CD1c-positive myeloid dendritic cell (primary cell): ENCODE measurements around the gene PRPSAP1.
"Not testable (repeated sequence)": the region's sequence is repeated elsewhere in the genome, so short reads cannot be mapped to it uniquely, and the experiment has no call there.

Source experiments
- DNase-seq: peaks from one replicate; pipeline ENCODE4 v3.0.0-alpha.2; 2016; ENCODE audit errors: extremely low spot score

The PRPSAP1 gene

DNA sequence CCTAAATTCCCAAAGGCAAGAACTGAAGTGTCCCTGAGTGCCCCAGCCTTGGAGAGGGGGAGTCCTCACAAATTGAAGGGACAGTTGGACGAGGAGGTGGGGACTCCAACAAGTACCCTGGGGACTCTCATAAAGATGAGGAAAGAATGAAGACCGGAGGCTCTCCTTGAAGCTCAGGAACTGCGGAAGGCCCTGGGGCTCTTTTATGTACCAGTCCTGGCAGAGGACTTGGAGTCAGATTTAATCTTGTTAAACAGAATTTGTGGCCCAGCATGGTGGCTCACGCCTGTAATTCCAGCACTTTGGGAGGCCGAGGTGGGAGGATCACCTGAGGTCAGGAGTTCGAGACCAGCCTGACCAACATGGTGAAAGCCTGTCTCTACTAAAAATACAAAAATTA is 6.1 kb upstream of the PRPSAP1 start:
- DNase-seq: not testable (repeated sequence)

DNA sequence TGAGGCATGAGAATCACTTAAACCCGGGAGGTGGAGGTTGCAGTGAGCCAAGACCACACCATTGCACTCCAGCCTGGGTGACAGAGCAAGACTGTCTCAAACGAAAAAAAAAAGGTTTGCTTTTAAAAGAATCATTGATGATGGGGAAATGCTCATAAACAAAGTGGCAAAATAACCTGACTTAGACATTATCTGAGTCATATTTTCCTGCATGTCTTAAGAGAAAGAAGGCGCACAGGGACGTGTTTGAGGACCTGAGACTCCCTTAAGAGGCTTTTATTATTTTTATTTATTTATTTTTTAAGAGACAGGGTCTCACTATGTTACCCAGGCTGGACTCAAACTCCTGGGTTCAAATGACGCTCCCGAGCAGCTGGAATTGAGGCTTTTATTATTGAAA is 5.7 kb upstream of the PRPSAP1 start:
- no peak for DNase-seq

DNA sequence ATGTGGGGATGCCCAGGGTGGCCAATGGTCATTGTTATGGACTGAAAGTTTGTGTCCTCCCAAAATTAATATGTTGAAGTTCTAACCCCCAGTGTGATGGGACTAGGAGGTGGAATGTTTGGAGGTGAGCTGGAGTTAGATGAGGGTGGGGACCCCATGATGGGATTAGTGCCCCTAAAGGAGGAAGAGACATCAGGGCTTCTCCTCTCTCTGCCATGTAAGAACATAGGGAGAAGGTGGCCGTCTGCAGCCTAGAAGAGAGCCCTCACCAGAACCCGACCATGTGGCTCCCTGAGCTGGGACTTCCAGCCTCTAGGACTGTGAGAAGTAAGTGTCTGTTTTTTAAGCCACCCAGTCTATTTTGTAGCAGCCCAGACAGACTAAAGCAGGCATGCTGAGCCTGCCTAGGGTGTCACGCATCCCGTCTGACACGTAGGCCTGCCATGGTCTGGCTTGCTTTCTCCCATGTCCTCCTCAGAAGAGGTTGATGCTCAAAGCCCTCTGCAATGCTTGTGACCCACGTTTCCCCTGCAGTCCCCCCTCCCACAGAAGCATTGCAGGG is 4.0 kb upstream of the PRPSAP1 start:
- no peak for DNase-seq

DNA sequence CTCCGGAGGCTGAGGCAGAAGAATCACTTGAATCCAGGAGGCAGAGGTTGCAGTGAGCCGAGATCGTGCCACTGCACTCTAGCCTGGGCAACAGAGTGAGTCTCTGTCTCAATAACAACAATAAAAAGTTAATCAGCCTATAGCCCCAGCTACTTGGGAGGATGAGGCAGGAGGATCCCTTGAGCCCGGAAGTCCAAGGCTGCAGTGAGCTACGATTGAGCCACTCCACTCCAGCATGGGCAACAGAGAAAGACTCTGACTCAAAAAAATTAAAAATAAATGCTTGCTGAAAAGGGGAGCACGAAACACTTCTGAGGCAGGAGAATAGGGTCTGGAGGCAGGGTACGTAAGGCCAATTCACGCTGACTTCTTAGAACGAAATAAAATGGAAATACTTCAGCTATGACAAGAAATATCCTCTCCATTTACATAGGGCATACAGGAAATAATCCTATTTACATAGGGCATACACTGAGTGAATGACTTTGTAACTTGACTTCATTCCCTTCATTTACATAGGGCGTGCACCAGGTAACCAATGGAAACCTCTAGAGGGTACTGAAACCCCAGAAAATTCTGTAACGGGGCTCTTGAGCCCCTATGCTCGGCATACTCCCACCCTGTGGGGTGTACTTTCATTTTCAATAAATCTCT is 3.2 kb upstream of the PRPSAP1 start:
- DNase-seq: no peak

DNA sequence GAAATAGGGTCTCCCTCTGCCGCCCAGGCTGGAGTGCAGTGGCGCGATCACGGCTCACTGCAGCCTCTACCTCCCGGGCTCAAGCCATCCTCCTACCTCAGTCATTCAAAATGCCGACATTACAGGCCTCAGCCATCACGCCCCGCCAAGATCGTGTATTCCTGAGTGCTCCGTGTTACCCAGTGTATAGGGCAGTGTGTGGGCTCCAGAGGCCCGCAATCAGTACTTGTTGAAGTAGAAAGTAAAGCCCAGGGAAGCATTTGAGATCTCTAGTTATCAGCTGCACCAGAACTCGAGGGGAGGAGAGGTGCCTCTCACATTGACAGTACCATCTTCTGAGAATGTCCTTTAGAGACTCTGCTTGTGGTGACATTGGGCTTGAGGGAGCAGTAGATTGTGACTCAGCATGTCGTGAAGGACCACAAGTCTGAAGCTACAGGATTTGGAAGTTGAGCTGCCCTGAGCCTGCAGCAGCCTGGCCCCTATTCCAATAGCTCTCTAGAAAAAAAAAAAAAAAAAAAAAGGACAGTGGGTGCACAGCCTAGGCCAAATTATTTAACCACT is 1.1 kb upstream of the PRPSAP1 start:
- no peak for DNase-seq

DNA sequence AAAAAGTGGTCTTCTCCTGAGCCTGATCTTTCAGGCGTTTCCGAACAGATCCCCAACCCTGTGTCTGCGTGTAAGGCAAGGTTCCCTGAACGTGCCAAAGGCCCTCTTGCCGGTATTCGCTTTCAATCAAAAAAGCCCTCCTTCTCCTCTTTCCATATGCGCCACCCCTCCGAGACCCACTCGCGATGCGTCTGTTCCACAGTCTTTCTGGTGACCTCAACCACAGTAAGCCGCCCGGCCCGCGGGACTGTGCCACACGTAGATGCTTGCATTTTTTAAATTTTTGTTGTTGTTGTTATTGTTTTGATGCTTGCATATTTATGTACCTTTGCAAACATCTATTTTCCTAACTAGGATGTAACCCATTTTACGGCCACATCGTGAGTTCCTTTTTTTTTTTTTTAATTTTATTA is 607 bp upstream of the PRPSAP1 start:
- DNase-seq: no peak

DNA sequence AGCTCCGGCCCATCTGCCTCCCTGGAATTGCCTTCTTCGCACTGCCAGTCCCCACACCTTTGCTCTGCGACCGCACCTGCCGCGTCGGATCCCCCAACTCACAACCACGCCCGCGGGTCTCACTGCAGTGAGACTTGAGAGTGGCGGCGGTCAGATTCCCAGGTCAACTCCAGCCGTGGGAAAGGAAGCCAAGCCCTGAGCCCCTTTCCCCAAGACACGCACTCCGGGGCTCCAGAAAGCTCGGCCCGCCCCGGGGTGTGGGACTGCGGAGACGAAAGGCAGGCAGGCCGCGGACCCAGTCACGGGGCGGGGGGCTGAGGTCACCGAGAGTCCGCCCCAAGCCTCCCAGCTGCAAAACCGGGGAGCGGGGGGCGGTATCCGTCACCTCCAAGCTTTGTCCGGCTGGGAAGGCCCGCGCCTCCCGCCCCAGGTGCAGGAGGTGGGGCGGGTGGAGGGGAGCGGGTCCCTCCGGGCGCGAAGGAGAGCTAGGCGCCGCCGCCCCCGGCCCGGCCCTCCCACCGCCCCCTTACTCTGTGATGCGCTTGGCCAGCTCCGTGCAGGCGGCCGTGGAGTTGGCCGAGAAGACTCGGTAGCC is 615 bp downstream of the PRPSAP1 start:
- DNase-seq: peak; percentile 36

DNA sequence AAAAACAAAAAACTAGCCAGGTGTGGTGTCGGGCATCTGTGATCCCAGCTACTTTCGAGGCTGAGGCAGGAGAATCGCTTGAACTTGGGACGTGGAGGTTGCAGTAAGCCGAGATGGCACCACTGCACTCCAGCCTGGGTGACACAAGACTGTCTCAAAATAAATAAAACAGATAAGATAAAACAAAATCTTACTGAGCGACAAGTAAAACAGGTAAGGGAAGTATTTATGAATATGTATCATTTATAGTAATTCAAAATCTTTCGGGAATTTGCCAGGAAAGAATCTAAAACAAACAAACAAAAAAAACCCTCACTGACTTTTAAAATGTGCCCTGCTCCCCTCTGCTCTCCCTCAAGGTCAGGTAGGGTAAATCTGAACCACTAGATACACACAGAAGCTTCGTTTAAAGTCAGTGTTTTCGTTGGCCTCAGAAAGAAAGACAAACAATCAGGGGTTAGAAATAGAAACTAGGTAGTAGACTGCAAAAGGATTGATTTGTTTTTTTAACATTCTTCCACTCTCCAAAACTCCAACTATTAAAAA is 2.1 kb downstream of the PRPSAP1 start:
- DNase-seq: no peak

DNA sequence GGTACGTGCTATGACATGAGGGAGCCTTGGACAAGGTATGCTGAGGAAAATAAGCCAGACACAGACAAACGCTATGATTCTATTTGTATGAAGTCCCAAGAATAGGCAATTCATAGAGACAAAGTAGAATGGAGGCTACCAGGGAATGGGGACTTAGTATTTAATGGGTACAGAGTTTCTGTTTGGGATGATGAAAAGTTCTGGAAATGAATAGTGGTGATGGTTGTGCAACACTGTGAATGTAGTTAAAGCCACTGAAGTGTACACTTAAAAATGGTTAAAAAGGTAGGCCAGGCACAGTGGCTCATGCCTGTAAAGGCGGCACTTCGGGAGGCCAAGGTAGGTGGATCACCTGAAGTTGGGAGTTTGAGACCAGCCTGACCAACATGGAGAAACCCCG is 3.3 kb downstream of the PRPSAP1 start:
- DNase-seq: no peak

DNA sequence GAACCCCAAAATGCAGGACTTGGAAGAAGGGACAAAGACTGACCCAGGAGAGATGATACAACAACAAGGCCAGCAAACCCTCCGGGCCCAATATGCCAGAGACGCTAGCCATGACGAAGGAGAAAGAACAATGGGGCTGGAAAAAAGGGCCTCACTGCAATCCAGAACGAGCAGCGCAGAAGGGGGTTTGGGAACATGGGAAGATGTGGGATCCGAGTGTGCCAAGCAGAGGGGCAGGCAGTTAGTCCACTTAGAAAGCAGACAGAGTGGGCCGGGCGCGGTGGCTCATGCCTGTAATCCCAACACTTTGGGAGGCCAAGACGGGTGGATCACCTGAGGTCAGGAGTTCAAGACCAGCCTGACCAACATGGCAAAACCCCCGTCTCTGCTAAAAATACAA is 6.8 kb downstream of the PRPSAP1 start:
- not testable (repeated sequence) for DNase-seq

DNA sequence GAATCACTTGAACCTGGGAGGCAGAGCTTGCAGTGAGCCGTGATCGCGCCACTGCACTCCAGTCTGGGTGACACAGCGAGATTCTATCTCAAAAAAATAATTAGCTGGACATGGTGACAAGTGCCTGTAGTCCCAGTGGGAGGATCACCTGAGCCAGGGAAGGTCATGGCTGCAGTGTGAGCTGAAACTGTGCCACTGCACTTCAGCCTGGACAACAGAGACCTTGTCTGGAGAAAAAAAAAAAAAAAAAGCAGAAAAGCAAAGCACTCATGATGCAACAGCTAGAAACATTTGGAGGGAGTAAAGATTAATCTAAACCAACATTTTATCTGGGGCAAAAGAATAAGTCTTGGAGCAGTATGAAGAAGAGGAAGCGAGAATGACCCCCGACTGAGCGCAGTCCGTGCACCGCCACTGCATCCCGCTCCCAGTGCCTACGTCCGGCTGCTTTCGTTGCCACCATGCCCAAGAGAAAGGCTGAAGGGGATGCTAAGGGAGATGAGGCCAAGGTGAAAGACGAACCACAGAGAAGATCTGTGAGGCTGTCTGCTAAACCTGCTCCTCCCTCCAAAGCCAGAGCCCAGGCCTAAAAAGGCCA is 8.2 kb downstream of the PRPSAP1 start:
- DNase-seq: no peak

DNA sequence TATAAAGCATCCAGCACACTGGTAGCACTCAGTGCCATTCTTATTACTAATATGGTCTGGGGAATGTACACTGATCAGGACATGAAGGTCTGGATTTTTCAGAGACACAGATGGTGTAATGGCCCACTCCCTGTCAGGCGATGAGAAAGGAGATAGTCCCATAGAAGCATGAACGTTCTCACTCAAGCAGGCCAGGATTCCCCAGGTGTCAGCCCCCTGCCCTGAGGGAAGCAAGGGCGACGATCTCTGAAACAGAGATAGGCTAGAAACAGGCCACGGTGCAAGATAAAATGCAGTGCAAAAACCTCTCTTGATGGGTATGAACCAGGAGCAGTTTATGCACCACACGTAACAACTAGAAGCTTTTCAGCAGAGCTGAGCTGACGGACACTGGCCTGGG is 10.6 kb downstream of the PRPSAP1 start:
- DNase-seq: no peak

DNA sequence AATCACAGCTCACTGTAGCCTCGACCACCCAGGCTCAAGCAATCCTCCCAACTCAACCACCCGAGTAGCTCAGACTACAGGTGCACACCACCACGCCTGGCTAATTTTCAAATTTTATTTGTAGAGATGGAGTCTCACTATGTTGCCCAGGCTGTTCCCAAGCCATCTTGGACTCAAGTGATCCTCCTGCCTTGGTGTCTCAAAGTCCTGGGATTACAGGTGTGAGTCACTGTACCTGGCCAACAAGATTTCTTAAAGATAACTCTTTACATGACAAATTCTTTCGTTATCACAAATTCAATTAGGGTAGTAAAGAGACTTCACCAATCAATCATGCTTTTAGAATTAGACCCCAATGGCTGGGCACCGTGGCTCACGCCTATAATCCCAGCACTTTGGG is 12.4 kb downstream of the PRPSAP1 start:
- no peak for DNase-seq

DNA sequence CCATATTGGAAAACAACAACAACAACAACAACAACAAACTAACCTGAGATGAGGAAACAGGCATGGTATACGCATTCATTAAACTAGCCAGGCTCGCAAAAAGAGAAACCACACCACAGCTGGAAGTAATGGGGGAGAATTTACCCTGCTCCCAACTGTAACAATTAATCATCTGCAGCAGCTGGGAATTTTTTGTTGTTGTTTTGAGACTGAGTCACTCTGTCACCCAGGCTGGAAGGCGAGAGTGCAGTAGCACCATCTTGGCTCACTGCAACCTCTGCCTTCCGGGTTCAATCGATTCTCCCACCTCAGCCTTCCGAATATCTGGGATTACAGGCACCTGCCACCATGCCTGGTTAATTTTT is 16.3 kb downstream of the PRPSAP1 start:
- no peak for DNase-seq

DNA sequence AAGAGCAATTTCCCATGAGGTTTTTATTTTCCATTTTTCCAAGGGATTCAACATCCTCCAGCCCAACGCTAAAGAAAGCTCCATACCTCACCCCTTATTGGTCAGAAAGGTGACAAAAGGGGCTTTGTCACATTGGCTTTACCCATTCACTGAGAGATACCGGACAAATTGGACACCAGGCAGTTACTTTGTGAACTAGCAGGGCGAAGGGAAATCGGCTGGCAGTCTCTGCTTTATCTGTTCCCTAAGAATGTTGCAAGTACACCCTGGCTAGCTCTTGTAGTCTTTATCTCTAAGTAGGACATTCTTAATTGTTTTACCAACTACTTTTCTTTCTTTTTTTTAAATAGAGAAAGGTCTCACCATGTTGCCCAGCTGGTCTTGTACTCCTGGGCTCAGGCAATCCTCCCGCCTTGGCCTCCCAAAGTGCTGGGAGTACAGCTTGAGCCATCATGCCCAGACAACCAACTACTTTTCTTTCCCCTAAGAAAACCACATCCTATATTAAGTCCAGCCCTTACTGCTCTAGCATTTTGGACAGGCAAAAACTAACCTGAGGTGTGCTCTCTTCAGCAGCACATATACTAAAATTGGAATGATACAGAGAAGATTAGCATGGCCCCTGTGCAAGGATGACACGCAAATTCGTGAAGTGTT is 16.8 kb downstream of the PRPSAP1 start:
- no peak for DNase-seq

DNA sequence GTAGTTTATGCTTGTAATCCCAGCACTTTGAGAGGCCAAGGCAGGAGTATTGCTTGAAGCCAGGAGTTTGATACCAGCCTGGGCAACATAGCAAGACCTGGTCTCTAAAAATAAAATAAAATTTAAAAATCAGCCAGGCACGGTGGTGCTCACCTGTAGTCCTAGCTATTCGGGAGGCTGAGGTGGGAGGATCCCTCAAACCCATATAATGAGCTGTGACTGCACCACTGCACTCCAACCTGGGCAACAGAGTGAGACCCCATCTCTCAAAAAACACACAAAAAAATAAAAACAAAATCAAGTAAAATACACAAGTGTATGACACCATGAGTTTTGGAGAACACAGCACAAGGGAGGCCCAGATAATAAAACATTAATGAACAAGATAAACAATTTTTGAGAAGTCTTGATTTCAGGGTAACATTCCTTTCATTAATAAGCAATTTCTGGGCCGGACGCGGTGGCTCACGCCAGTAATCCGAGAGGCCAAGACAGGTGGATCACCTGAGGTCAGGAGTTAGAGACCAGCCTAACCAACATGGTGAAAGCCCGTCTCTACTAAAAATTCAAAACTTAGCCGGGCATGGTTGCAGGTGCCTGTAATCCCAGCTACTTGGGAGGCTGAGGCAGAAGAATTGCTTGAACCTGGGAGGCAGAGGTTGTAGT is 17.9 kb downstream of the PRPSAP1 start:
- DNase-seq: no peak

DNA sequence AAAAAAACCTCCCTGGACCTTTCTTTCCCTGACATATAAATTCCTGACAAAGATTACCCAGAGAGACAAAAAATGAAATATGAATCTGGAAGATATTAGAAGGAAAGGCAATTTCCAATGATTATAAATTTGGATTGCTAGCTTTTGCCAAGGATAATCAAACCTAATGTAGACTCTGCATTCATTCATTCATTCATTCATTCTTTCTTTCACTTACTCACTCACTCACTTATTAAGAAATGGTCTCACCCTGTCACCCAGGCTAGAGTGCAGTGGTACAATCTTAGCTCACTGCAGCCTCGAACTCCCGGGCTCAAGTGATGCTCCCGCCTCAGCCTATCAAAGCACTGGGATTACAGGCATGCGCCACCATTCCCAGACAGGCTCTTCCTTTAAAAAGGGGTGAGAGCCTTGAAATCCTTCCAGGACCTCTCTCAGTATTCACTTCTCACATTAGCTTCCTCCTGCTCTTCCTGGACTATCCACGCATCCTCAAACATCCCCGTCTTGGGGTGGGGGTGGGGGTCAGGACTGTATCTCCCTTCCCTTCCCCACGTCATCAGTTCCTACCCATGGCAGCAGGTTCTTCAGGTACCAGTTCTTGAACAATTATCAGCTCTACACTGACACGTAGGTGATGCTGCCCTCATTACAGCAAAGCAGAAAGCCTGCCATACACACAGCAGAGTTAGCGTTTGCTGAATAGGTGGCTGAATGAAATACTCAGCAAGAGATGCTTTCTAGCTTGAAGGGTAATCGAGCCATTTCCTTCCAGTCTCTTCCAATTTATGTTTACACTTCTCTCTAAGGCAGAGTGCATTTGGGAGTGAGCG is 19.8 kb downstream of the PRPSAP1 start:
- DNase-seq: no peak

DNA sequence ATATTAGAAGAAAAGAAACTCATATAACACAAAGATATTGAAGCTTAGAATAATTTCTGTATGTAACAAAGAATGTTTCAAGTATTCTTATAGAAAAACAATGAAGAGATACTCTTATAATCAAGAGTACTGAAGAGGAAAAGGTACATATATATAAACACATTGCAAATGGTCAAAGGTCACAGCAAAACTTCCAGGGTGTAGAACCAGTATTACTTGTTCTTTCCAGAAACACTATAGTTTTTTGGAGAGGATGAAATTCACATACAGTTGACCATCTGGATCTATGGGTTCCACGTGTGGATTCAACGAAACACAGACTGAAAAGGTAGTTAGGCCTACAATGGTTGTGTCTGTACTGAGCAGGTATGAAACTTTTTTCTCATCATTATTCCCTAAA is 22.6 kb downstream of the PRPSAP1 start:
- no peak for DNase-seq

DNA sequence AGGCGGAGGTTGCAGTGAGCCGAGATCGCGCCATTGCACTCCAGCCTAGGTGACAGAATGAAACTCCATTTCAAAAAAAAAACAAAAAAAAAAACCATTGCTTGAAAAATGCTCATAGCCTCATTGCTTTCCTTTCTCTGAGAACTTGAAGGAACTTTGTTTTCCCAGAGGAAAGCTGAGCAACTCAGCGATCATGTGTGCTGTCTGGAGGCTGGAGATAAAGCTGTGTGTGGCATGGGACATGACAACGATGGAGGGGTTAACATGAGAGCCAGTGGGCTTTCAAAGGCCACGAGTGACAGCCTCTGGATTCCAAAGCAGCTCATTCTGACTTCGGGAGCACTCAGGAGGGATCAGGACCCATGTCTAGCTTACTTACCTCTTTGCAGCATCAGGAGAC is 24.1 kb downstream of the PRPSAP1 start:
- no peak for DNase-seq

DNA sequence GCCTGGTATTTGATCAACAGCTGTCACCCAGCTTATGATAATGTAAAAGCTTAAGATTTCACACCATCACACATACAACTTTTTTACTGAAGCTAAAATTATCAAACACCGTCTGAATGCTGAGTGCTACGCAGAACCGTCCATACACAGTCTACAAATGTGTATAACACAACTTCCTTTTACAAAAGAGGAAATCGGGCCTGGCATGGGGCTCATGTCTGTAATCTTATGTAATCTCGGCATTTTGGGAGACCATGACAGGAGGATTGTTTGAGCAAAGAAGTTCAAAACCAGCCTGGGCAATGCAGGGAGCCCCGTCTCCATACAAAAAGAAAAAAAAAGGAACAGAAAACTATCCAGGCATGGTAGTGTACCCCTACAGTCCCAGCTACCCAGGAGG is 26.0 kb downstream of the PRPSAP1 start:
- DNase-seq: peak; percentile 74

DNA sequence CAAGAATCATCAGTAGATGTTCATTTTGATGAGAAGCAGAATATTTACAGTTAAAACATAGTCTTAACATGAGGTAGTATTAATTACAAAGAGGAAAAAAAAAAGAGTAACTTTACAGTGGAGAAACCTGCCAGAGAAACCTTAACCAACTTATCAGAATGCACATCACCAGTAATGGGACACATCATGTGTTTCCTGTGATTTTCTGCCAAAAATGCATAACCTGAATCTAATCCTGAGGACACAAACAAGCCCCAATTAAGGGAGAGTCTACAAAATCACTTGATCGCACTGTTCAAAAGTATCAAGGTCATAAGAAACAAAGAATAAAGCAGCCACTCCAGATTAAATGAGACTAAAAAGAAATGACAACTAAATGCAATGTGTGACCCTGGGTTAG is 27.4 kb downstream of the PRPSAP1 start:
- no peak for DNase-seq
